Measurements from ENCODE around the gene TRERF1.

Gene TRERF1

GRCh38 chr6:42226645-42227143, 225.0 kb downstream of the TRERF1 start:
- DNase-seq (ENCODE audit: low read depth), result no peak

GRCh38 chr6:42226161-42226611, 225.5 kb downstream of the TRERF1 start:
- no peak overlapping the region for H3K4me3 ChIP-seq (ENCODE audit: low read depth, low read length)

More at GRCh38 chr6:42226645-42227143, 225.0 kb downstream of the TRERF1 start:
- H3K4me3 ChIP-seq (ENCODE audit: low read depth, low read length), result no peak overlapping the region
- no peak for TF ChIP-seq CTCF (IDR thresholded peaks at IDR 0.05; ENCODE audit: control insufficient read depth, extremely low read depth, insufficient read depth)

GRCh38 chr6:42225419-42225818, 226.3 kb downstream of the TRERF1 start:
- no peak for TF ChIP-seq CTCF (IDR thresholded peaks at IDR 0.05; ENCODE audit: control insufficient read depth, extremely low read depth, insufficient read depth)
- DNase-seq (ENCODE audit: low read depth), result no peak
- H3K4me3 ChIP-seq (ENCODE audit: low read depth, low read length), result no peak overlapping the region

More at GRCh38 chr6:42226161-42226611, 225.5 kb downstream of the TRERF1 start:
- DNase-seq (ENCODE audit: low read depth), result no peak
- no peak for TF ChIP-seq CTCF (IDR thresholded peaks at IDR 0.05; ENCODE audit: control insufficient read depth, extremely low read depth, insufficient read depth)

- TF ChIP-seq CTCF (IDR thresholded peaks at IDR 0.05; ENCODE audit: control insufficient read depth, extremely low read depth, insufficient read depth), result no peak
Observed at GRCh38 chr6:42225029-42225339, 226.7 kb downstream of the TRERF1 start.

GRCh38 chr6:42224222-42225028, 227.3 kb downstream of the TRERF1 start:
- no peak for TF ChIP-seq CTCF (IDR thresholded peaks at IDR 0.05; ENCODE audit: control insufficient read depth, extremely low read depth, insufficient read depth)
- no peak overlapping the region for H3K4me3 ChIP-seq (ENCODE audit: low read depth, low read length)
- DNase-seq (ENCODE audit: low read depth), result no peak

More at GRCh38 chr6:42225029-42225339, 226.7 kb downstream of the TRERF1 start:
- H3K4me3 ChIP-seq (ENCODE audit: low read depth, low read length), result no peak overlapping the region
- DNase-seq (ENCODE audit: low read depth), result no peak

- no peak for TF ChIP-seq CTCF (IDR thresholded peaks at IDR 0.05; ENCODE audit: control insufficient read depth, extremely low read depth, insufficient read depth)
- no peak overlapping the region for H3K4me3 ChIP-seq (ENCODE audit: low read depth, low read length)
- no peak for DNase-seq (ENCODE audit: low read depth)
Observed at GRCh38 chr6:42222448-42222847, 229.3 kb downstream of the TRERF1 start.
